ENCODE measurements around the gene RHOD. TPM values are rescaled to one million over a fixed set of nuclear protein-coding genes. Genes with fewer than 3 reads are reported as not detected.

The RHOD gene
- polyA plus RNA-seq, 4 donors: 5.6 to 18.9 (median 8.8) TPM

- DNase-seq (ENCODE audit: low read depth in 4 of 4, low spot score in 3 of 4): no peak
Observed at GRCh38 chr11:67031791-67032561, 24.7 kb upstream of the RHOD start.

GRCh38 chr11:67032830-67033551, 23.7 kb upstream of the RHOD start:
- no peak for DNase-seq (ENCODE audit: low read depth in 4 of 4, low spot score in 3 of 4)

GRCh38 chr11:67033661-67034166, 22.9 kb upstream of the RHOD start:
- no peak for DNase-seq (ENCODE audit: low read depth in 4 of 4, low spot score in 3 of 4)

GRCh38 chr11:67034350-67034749, 22.3 kb upstream of the RHOD start:
- DNase-seq (ENCODE audit: low read depth in 4 of 4, low spot score in 3 of 4): no peak

GRCh38 chr11:67040147-67040546, 16.5 kb upstream of the RHOD start:
- no peak for DNase-seq (ENCODE audit: low read depth in 4 of 4, low spot score in 3 of 4)

- no peak for DNase-seq (ENCODE audit: low read depth in 4 of 4, low spot score in 3 of 4)
Observed at GRCh38 chr11:67041602-67042001, 15.0 kb upstream of the RHOD start.

- DNase-seq (ENCODE audit: low read depth in 4 of 4, low spot score in 3 of 4): no peak
Observed at GRCh38 chr11:67043572-67044349, 12.9 kb upstream of the RHOD start.

GRCh38 chr11:67044496-67044895, 12.2 kb upstream of the RHOD start:
- DNase-seq (ENCODE audit: low read depth in 4 of 4, low spot score in 3 of 4): no peak

- no peak for DNase-seq (ENCODE audit: low read depth in 4 of 4, low spot score in 3 of 4)
Observed at GRCh38 chr11:67045314-67045713, 11.3 kb upstream of the RHOD start.

- no peak for DNase-seq (ENCODE audit: low read depth in 4 of 4, low spot score in 3 of 4)
Observed at GRCh38 chr11:67048515-67049130, 8.0 kb upstream of the RHOD start.

- no peak for DNase-seq (ENCODE audit: low read depth in 4 of 4, low spot score in 3 of 4)
Observed at GRCh38 chr11:67050139-67050538, 6.5 kb upstream of the RHOD start.

GRCh38 chr11:67051180-67051893, 5.3 kb upstream of the RHOD start:
- DNase-seq (ENCODE audit: low read depth in 4 of 4, low spot score in 3 of 4): no peak

GRCh38 chr11:67051945-67052488, 4.6 kb upstream of the RHOD start:
- no peak for DNase-seq (ENCODE audit: low read depth in 4 of 4, low spot score in 3 of 4)

- no peak for DNase-seq (ENCODE audit: low read depth in 4 of 4, low spot score in 3 of 4)
Observed at GRCh38 chr11:67052891-67053290, 3.8 kb upstream of the RHOD start.

- DNase-seq (ENCODE audit: low read depth in 4 of 4, low spot score in 3 of 4): no peak
Observed at GRCh38 chr11:67053896-67054329, 2.7 kb upstream of the RHOD start.

GRCh38 chr11:67054346-67054835, 2.3 kb upstream of the RHOD start:
- DNase-seq (ENCODE audit: low read depth in 4 of 4, low spot score in 3 of 4): no peak

- DNase-seq (ENCODE audit: low read depth in 4 of 4, low spot score in 3 of 4): no peak
Observed at GRCh38 chr11:67054836-67055523, 1.7 kb upstream of the RHOD start.

GRCh38 chr11:67055812-67056211, 835 bp upstream of the RHOD start:
- DNase-seq (ENCODE audit: low read depth in 4 of 4, low spot score in 3 of 4): peak in 1 of 4 donors; percentile 62

GRCh38 chr11:67057205-67057672, 592 bp downstream of the RHOD start:
- DNase-seq (ENCODE audit: low read depth in 4 of 4, low spot score in 3 of 4): no peak

All from left renal pelvis (tissue), 4 donors.